ENCODE results near the gene SNX9.
A peak's percentile ranks its signal among the peaks of the same experiment; 100 is the strongest.
"Not testable (repeated sequence)": the region's sequence is repeated elsewhere in the genome, so short reads cannot be mapped to it uniquely, and the experiment has no call there.

SNX9 gene

DNA sequence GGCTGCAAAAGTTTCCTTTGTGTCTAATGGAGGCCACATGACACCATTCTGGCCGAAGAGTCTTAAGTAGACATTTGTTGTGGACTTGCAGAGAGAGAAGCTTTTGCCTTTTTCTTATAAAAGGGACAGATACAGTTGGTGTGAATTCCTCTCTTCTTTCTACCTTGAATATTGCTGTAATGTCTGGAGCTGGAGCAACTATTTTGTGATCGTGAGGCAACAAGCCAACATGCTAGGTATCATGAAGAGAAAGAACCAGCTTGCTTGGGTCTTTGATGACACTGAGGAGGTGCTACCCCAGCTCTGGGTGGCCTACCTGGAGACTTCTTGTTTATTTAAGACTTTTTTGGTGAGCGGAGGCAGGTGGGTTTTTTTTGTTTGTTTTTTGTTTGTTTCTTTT lies 142.3 kb downstream of the SNX9 start:
- peaks cover 10% of the 10 kb centered on the region for H3K9me3 Mint-ChIP-seq
- H3K4me1 Mint-ChIP-seq = no peaks in the 10 kb centered on the region
- H3K27me3 Mint-ChIP-seq (ENCODE audit: low read depth, poor library complexity) = peaks cover 4% of the 10 kb centered on the region
- no peaks in the 10 kb centered on the region for H3K36me3 Mint-ChIP-seq (ENCODE audit: low read depth)
- TF ChIP-seq CTCF (IDR thresholded peaks at IDR 0.05) = no peak
- DNase-seq = no peak
- no peak overlapping the region for H3K4me3 Mint-ChIP-seq
- H3K27ac Mint-ChIP-seq = no peak overlapping the region

- H3K9me3 Mint-ChIP-seq = peaks cover 4% of the 10 kb centered on the region
- peaks cover 9% of the 10 kb centered on the region for H3K27me3 Mint-ChIP-seq (ENCODE audit: low read depth, poor library complexity)
- H3K4me3 Mint-ChIP-seq = no peak overlapping the region
- TF ChIP-seq CTCF (IDR thresholded peaks at IDR 0.05) = no peak
- no peaks in the 10 kb centered on the region for H3K36me3 Mint-ChIP-seq (ENCODE audit: low read depth)
- no peak for DNase-seq
- H3K4me1 Mint-ChIP-seq = peaks cover 2% of the 10 kb centered on the region
- no peak overlapping the region for H3K27ac Mint-ChIP-seq
These were observed 143.5 kb downstream of the SNX9 start for GRCh38 chr6:157966589-157966977.

GRCh38 chr6:157967020-157967419 lies 144.0 kb downstream of the SNX9 start:
- no peaks in the 10 kb centered on the region for H3K36me3 Mint-ChIP-seq (ENCODE audit: low read depth)
- H3K27ac Mint-ChIP-seq = peak overlapping the region; percentile 61
- peaks cover 4% of the 10 kb centered on the region for H3K9me3 Mint-ChIP-seq
- no peak overlapping the region for H3K4me3 Mint-ChIP-seq
- H3K27me3 Mint-ChIP-seq (ENCODE audit: low read depth, poor library complexity) = peaks cover 9% of the 10 kb centered on the region
- H3K4me1 Mint-ChIP-seq = peaks cover 4% of the 10 kb centered on the region
- DNase-seq = no peak
- TF ChIP-seq CTCF (IDR thresholded peaks at IDR 0.05) = no peak

DNA sequence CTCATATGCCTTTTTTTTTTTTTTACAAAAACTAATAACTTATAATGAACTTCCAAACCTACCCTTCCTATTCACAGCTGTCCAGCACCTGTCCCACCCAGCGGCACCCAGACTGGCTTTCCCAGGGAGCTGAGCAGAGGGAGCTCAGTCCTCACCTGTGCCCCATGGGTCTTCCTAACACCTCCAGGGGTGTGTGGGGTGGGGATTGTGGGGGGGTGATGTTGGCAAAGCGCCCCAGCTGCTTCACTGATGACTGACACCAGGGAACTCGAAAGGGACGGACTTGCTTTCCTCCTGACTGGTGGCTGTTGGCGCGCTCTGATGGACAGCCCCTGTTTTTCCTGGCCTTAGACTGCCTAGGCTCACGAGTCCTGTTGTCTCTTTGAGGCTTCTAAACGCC lies 144.4 kb downstream of the SNX9 start:
- Mint-ChIP-seq H3K9me3 (peaks cover 4% of the 10 kb centered on the region), H3K36me3 (ENCODE audit: low read depth) (no peaks in the 10 kb centered on the region), H3K4me1 (peaks cover 4% of the 10 kb centered on the region), H3K27me3 (ENCODE audit: low read depth, poor library complexity) (peaks cover 9% of the 10 kb centered on the region), H3K27ac (no peak overlapping the region), H3K4me3 (no peak overlapping the region)
- TF ChIP-seq CTCF (IDR thresholded peaks at IDR 0.05) = no peak
- DNase-seq = no peak

DNA sequence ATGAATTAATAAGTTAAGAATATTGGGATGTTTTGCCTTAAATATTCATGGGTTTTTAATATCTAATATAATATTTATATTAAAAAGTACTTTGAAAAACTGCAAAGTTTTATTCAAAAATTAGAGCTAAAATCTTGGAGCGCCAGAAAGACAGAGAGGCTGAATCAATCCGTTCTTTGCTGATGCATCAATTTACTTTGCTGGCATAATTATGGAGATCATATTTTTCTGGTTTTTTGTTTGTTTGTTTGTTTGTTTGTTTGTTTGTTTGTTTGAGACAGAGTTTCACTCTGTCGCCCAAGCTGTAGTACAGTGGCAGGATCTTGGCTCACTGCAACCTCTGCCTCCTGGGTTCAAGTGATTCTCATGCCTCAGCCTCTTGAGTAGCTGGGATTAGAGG lies 149.1 kb downstream of the SNX9 start:
- H3K36me3 Mint-ChIP-seq (ENCODE audit: low read depth); H3K4me3 Mint-ChIP-seq; H3K9me3 Mint-ChIP-seq; H3K27ac Mint-ChIP-seq; DNase-seq: not testable (repeated sequence)
- peaks cover 16% of the 10 kb centered on the region for H3K27me3 Mint-ChIP-seq (ENCODE audit: low read depth, poor library complexity)
- H3K4me1 Mint-ChIP-seq = peaks cover 31% of the 10 kb centered on the region

GRCh38 chr6:157974341-157974894 lies 151.4 kb downstream of the SNX9 start:
- Mint-ChIP-seq H3K4me1 (peaks cover 46% of the 10 kb centered on the region), H3K9me3 (no peaks in the 10 kb centered on the region), H3K36me3 (ENCODE audit: low read depth) (no peaks in the 10 kb centered on the region), H3K4me3 (no peak overlapping the region), H3K27me3 (ENCODE audit: low read depth, poor library complexity) (peaks cover 21% of the 10 kb centered on the region), H3K27ac (peak overlapping the region; percentile 30)
- DNase-seq = no peak
- no peak for TF ChIP-seq CTCF (IDR thresholded peaks at IDR 0.05)
